Fibroblast of the aortic adventitia (primary cell): Measurements from ENCODE around the gene CNN2. TPM values are rescaled to one million over a fixed set of nuclear protein-coding genes. Genes with fewer than 3 reads are reported as not detected.

Source experiments
- DNase-seq: peaks from one replicate; pipeline ENCODE4 v3.0.0-alpha.2; 2010; ENCODE audit warnings: low read depth
- H3K4me3 ChIP-seq: 2 replicates; pipeline ENCODE4 v1.5.1; 2011; ENCODE audit warnings: low read depth, mild to moderate bottlenecking, control low read depth, low read length, moderate library complexity
- total RNA-seq: library from RNA; depleted of rRNA; stranded (reverse); fragments of >200 nt; gene quantifications from 2 replicates; pipeline ENCODE4 v1.2.3, GENCODE V29; 2012; ENCODE audit warnings: low replicate concordance
- TF ChIP-seq, protein P1 (sequence below): IDR thresholded peaks from 2 replicates; pipeline ENCODE4 v1.5.1; 2011; ENCODE audit warnings: mild to moderate bottlenecking, low read length, control low read depth, inconsistent platforms; ENCODE audit not compliant: insufficient read depth

Gene CNN2
- total RNA-seq, 1 donor = 96.0 TPM

DNA sequence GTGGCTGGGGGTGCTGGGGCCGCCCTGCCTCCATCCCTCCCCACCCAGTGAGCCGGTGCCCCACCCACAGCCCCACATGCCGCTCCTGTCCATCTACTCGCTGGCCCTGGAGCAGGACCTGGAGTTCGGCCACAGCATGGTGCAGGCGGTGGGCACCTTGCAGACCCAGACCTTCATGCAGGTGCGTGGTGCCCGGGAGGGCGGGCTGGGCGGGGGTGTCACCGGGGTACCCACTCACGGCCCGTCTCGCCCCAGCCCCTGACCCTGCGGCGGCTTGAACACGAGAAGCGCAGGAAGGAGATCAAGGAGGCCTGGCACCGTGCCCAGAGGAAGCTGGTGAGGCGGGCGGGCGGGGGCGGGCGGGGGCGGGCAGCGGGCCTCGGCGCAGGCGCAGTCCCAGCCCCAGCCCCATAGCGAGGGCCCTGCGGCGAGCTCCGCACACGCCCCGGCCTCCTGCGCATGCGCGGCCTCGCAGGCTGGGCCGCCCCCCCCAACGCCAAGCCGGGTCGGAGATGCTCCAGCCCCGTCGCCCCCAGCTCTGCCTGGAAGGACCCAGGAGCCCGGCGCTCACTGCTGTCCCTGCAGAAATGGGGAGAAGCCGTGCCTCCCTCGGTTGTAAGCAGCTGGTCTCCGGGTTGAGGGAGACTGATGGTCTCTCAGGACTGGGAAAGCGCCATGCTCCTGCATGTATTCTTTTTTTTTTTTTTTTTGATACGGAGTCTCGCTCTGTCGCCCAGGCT, 48.3 kb downstream of the CNN2 start:
- no peak overlapping the region for H3K4me3 ChIP-seq
- no peak for DNase-seq
- TF ChIP-seq, protein P1, sequence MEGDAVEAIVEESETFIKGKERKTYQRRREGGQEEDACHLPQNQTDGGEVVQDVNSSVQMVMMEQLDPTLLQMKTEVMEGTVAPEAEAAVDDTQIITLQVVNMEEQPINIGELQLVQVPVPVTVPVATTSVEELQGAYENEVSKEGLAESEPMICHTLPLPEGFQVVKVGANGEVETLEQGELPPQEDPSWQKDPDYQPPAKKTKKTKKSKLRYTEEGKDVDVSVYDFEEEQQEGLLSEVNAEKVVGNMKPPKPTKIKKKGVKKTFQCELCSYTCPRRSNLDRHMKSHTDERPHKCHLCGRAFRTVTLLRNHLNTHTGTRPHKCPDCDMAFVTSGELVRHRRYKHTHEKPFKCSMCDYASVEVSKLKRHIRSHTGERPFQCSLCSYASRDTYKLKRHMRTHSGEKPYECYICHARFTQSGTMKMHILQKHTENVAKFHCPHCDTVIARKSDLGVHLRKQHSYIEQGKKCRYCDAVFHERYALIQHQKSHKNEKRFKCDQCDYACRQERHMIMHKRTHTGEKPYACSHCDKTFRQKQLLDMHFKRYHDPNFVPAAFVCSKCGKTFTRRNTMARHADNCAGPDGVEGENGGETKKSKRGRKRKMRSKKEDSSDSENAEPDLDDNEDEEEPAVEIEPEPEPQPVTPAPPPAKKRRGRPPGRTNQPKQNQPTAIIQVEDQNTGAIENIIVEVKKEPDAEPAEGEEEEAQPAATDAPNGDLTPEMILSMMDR = no peak

DNA sequence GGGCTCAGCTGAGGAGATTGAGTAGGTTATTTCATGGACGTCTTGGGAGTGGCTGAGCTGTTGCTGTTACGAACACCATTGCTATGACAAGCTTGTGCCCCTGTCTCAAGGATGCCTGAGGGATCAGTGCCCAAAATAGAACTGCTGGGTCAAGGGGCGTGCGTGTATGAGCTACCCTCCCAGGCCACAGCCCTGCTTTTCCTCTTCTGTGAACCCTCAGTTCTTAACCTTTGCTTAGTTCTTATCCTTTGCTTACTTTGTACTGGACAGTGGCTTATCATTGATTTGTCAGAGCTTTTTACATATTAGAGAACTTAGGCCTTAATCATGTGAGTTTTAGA, 49.6 kb downstream of the CNN2 start:
- no peak for DNase-seq
- TF ChIP-seq, protein P1 = no peak
- no peak overlapping the region for H3K4me3 ChIP-seq

DNA sequence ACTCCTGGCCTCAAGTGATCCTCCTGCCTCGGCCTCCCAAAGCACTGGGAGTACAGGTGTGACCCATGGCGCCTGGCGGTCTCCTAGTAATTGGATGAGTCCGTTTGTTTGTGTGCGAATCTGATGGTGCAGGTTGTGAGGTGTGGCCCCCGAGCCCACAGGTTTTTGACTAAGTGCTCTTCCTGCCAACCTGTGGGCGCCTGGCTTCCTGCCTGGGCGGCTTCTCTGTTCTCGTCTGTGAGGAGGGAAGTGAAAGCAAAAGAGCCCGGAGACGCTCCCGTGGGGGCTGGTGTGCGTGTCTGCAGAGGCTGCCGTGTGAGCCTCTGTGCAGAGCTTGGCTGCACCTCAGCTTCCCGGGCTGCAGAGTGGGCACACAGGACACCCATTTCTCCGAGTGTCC, 50.5 kb downstream of the CNN2 start:
- H3K4me3 ChIP-seq = no peak overlapping the region
- no peak for DNase-seq
- TF ChIP-seq, protein P1 = no peak

DNA sequence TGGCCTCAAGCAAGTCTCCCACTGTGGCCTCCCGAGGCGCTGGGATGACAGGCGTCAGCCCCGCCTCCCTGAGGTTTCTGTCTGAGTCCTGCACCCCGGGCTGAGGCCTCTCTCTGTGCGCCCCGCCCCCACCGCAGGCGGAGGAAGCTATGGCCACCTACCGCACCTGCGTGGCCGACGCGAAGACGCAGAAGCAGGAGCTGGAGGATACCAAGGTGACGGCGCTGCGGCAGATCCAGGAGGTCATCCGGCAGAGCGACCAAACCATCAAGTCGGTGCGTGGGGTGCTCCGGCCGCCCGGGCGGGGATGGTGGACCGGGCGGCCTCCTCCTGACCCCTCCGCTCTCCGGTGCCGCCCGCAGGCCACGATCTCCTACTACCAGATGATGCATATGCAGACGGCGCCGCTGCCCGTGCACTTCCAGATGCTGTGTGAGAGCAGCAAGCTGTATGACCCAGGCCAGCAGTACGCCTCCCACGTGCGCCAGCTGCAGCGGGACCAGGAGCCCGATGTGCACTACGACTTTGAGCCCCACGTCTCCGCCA, 53.2 kb downstream of the CNN2 start:
- TF ChIP-seq, protein P1 = no peak
- DNase-seq = no peak
- H3K4me3 ChIP-seq = no peak overlapping the region

DNA sequence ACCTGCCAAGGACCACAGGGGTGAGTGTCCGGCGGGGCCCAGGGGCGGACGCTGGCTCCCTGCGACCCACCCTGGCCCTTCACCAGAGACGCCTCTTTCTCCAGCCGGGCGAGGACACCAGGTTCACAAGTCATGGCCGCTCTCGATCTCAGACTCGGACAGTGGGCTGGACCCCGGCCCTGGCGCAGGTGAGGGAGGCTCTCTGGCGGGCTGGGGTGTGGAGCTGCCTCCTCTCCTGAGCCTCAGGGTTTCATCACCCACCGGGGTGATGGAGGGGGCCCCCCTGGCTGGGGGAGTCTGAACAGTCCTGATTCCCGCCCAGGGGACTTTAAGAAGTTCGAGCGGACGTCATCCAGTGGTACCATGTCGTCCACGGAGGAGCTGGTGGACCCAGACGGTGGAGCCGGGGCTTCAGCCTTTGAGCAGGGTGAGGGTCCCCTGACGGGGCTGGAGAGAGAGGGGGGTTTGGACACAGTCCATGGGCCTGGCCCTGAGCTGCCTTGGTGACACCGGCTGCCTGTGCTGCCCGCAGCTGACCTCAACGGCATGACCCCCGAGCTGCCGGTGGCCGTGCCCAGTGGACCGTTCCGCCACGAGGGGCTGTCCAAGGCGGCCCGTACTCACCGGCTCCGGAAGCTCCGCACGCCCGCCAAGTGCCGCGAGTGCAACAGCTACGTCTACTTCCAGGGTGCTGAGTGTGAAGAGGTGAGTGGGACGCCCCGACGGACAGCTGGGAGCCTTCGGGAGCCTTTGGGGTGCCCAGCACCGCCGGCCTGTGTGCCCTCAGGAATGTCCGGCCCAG, 54.2 kb downstream of the CNN2 start:
- no peak for DNase-seq
- TF ChIP-seq, protein P1 = no peak
- H3K4me3 ChIP-seq = no peak overlapping the region

DNA sequence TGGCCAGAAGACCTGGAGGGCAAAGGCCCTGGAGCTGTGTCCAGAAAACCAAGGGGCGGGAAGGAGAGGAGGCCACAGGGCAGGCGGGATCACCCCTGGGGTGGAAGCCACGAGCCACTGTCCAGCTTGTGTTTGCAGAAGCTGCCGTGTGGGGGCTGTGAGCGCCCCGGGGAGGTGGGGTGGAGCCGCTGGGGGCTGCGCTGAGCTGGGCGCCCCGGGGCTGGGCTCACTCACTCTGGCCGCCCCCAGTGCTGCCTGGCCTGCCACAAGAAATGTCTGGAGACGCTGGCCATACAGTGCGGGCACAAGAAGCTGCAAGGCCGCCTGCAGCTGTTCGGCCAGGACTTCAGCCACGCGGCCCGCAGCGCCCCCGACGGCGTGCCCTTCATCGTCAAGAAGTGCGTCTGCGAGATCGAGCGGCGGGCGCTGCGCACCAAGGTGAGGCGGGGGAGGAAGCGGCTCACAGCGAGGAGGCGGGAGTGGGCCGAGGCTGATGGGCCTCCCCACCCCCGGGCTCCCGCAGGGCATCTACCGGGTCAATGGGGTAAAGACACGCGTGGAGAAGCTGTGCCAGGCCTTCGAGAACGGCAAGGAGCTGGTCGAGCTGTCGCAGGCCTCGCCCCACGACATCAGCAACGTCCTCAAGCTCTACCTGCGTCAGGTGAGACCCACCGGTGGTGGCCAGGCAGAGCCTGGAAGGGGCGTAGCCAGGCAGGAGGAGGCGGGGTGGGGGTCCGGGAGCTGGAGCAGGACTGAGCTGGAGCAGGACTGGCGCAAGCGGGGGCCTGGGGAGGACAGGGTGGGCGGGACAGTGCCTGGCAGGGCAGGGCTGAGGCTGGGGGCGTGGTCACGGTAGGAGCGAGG, 55.1 kb downstream of the CNN2 start:
- no peak for DNase-seq
- TF ChIP-seq, protein P1 = no peak
- no peak overlapping the region for H3K4me3 ChIP-seq
